Prostate gland (tissue), 2 donors: ENCODE results near the gene RIMBP2.

Experiments
- POLR2A ChIP-seq: fragments of 450-650 bp; IDR thresholded peaks from one replicate; pipeline ENCODE4 v1.6.1; 2016; ENCODE audit warnings: antibody characterized with exemption, mild to moderate bottlenecking
- POLR2AphosphoS5 ChIP-seq: sonication (generic); formaldehyde crosslinking; IDR thresholded peaks from one replicate; pipeline ENCODE4 v1.6.1; 2017; ENCODE audit warnings: antibody characterized with exemption
- TF ChIP-seq, protein P1 (sequence below), 4 experiments: fragments of 200-600 bp in 2 of 4; fragments of 450-650 bp in 2 of 4; sonication (generic) in 2 of 4; IDR thresholded peaks; 1 replicate in 3 of 4; 2 replicates in 1 of 4; pipeline ENCODE4 v1.5.1; 2016 to 2019; ENCODE audit warnings: antibody characterized with exemption in 4 of 4, mild to moderate bottlenecking in 2 of 4, moderate library complexity in 2 of 4

DNA sequence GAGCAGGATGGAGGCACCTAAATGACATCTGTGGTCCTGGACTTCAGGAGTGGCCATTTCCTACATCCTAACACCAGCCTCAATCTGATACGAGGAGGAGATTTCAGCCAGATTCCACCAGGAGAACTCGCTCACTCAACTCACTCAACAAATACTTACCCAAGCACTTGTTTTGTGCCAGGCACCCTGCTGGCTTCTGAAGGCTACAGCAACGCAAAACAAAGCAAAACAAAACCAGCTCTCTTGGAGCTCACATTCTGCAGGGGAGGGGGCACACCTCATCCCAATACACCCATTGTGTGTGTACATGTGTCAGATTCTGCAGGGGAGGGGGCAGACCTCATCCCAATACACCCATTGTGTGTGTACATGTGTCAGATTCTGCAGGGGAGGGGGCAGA lies 233.7 kb downstream of the RIMBP2 start:
- TF ChIP-seq, protein P1, sequence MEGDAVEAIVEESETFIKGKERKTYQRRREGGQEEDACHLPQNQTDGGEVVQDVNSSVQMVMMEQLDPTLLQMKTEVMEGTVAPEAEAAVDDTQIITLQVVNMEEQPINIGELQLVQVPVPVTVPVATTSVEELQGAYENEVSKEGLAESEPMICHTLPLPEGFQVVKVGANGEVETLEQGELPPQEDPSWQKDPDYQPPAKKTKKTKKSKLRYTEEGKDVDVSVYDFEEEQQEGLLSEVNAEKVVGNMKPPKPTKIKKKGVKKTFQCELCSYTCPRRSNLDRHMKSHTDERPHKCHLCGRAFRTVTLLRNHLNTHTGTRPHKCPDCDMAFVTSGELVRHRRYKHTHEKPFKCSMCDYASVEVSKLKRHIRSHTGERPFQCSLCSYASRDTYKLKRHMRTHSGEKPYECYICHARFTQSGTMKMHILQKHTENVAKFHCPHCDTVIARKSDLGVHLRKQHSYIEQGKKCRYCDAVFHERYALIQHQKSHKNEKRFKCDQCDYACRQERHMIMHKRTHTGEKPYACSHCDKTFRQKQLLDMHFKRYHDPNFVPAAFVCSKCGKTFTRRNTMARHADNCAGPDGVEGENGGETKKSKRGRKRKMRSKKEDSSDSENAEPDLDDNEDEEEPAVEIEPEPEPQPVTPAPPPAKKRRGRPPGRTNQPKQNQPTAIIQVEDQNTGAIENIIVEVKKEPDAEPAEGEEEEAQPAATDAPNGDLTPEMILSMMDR (IDR thresholded peaks at IDR 0.05) = no peak
- TF ChIP-seq POLR2AphosphoS5 = no peak
- no peak for TF ChIP-seq POLR2A
